Midbrain (tissue), 1 donor: ENCODE data around the gene RNF128.

Experiments
- DNase-seq: peaks from one replicate; lab custom pipeline; 2025; lab: John Stamatoyannopoulos, UW

RNF128 gene

GRCh38 chrX:106726485-106727437, at the start of gene RNF128:
RNF128 (plus strand) TSS chrX:106726701; CDS start chrX:106726914, 213 bp downstream.
- DNase-seq: no peak

- no peak for DNase-seq
Measured at GRCh38 chrX:106680716-106681115, 45.8 kb upstream of the RNF128 start.

GRCh38 chrX:106684207-106684606, 42.3 kb upstream of the RNF128 start:
- no peak for DNase-seq

GRCh38 chrX:106692425-106693065, 34.0 kb upstream of the RNF128 start:
- DNase-seq: no peak

GRCh38 chrX:106696502-106696901, 30.0 kb upstream of the RNF128 start:
- no peak for DNase-seq

GRCh38 chrX:106698693-106699092, 27.8 kb upstream of the RNF128 start:
- no peak for DNase-seq

- DNase-seq: no peak
Measured at GRCh38 chrX:106702636-106703035, 23.9 kb upstream of the RNF128 start.

- DNase-seq: no peak
Measured at GRCh38 chrX:106706466-106706865, 20.0 kb upstream of the RNF128 start.

- no peak for DNase-seq
Measured at GRCh38 chrX:106707771-106708454, 18.6 kb upstream of the RNF128 start.

- no peak for DNase-seq
Measured at GRCh38 chrX:106710771-106711170, 15.7 kb upstream of the RNF128 start.

- DNase-seq: no peak
Measured at GRCh38 chrX:106711375-106711774, 15.1 kb upstream of the RNF128 start.

- DNase-seq: no peak
Measured at GRCh38 chrX:106716004-106716403, 10.5 kb upstream of the RNF128 start.

- no peak for DNase-seq
Measured at GRCh38 chrX:106716463-106716862, 10.0 kb upstream of the RNF128 start.

GRCh38 chrX:106718709-106719108, 7.8 kb upstream of the RNF128 start:
- no peak for DNase-seq

- no peak for DNase-seq
Measured at GRCh38 chrX:106725931-106726330, 570 bp upstream of the RNF128 start.

GRCh38 chrX:106728337-106728736, 1.8 kb downstream of the RNF128 start:
- no peak for DNase-seq

- DNase-seq: no peak
Measured at GRCh38 chrX:106730401-106730800, 3.9 kb downstream of the RNF128 start.

GRCh38 chrX:106731590-106731989, 5.1 kb downstream of the RNF128 start:
- no peak for DNase-seq

GRCh38 chrX:106734827-106735226, 8.3 kb downstream of the RNF128 start:
- DNase-seq: no peak

GRCh38 chrX:106740193-106740780, 13.8 kb downstream of the RNF128 start:
- DNase-seq: no peak

- no peak for DNase-seq
Measured at GRCh38 chrX:106742193-106742592, 15.7 kb downstream of the RNF128 start.

- DNase-seq: no peak
Measured at GRCh38 chrX:106742805-106743204, 16.3 kb downstream of the RNF128 start.
